Measurements from ENCODE around the gene SHISA5.
A peak's percentile ranks its signal among the peaks of the same experiment; 100 is the strongest.

DNA sequence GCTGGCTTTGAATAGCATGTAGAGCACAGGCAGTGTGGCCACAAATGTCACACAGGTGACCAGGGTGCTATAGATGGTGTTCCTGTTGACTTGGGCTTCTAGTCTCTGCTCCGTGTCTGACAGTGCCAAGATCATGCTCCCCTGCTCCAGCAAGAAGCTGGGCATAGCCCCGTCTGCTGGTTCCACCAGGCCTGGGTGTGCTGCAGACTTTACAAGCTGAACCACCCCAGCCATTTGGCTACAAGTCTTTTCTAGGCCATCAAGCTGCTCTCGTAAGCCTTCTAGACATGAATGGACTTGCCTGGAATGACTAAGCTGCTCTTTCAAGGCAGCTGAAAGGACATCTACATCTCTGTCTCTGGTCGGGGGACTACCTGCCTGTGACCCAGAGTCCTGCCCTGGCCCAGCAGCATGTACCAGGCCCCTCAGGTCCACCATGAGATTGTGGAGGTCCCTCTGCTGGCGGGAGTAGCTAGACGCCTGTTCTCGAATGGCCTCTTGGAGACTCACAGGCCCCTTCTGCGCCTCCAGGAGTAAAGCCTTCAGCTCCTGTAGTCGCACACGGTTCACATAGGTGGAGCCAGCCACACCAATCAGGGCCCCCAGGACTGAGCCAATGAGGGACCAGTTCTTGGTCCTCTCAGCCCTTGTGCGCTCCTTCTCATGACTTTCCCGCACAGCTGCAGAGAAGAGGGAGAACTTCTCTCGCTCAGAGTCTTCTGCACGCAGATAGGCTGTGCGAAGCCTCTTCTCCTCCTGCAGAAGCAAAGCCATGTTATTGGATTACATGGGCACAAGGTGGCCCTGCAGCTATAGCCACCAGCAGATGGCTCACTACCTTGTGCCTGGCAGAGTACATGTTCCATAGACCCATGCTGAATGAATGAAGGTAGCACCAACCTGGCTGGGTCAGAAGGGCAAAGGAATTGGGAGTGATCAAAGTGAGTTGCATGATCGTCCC, 71.3 kb downstream of the SHISA5 start:
- TF ChIP-seq, protein P1, sequence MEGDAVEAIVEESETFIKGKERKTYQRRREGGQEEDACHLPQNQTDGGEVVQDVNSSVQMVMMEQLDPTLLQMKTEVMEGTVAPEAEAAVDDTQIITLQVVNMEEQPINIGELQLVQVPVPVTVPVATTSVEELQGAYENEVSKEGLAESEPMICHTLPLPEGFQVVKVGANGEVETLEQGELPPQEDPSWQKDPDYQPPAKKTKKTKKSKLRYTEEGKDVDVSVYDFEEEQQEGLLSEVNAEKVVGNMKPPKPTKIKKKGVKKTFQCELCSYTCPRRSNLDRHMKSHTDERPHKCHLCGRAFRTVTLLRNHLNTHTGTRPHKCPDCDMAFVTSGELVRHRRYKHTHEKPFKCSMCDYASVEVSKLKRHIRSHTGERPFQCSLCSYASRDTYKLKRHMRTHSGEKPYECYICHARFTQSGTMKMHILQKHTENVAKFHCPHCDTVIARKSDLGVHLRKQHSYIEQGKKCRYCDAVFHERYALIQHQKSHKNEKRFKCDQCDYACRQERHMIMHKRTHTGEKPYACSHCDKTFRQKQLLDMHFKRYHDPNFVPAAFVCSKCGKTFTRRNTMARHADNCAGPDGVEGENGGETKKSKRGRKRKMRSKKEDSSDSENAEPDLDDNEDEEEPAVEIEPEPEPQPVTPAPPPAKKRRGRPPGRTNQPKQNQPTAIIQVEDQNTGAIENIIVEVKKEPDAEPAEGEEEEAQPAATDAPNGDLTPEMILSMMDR (IDR thresholded peaks at IDR 0.05 in 2 of 3, conservative IDR thresholded peaks at IDR 0.05 in 1 of 3; ENCODE audit: control insufficient read depth in 2 of 3, extremely low read depth in 1 of 3, insufficient read depth in 1 of 3, low read depth in 3 of 3, low read length in 3 of 3): peak in 2 of 3 experiments; percentile 18; a peak in 3 of 6 replicates
- TF ChIP-seq POLR2A (IDR thresholded peaks at IDR 0.05; ENCODE audit: low read depth, low read length) (no peak), EZH2 (IDR thresholded peaks at IDR 0.05; ENCODE audit: borderline replicate concordance, control insufficient read depth, low read depth, low read length) (no peak), POU2F2 (IDR thresholded peaks at IDR 0.05; ENCODE audit: borderline replicate concordance, low read depth, low read length) (no peak), KDM1A (IDR thresholded peaks at IDR 0.05; ENCODE audit: borderline replicate concordance) (no peak), FOS (IDR thresholded peaks at IDR 0.05; ENCODE audit: borderline replicate concordance, extremely low read depth, insufficient read length) (no peak), BRCA1 (IDR thresholded peaks at IDR 0.05; ENCODE audit: low read depth, low read length) (no peak), GABPA (IDR thresholded peaks at IDR 0.05; ENCODE audit: low read depth) (no peak)
- TF ChIP-seq, protein P2, sequence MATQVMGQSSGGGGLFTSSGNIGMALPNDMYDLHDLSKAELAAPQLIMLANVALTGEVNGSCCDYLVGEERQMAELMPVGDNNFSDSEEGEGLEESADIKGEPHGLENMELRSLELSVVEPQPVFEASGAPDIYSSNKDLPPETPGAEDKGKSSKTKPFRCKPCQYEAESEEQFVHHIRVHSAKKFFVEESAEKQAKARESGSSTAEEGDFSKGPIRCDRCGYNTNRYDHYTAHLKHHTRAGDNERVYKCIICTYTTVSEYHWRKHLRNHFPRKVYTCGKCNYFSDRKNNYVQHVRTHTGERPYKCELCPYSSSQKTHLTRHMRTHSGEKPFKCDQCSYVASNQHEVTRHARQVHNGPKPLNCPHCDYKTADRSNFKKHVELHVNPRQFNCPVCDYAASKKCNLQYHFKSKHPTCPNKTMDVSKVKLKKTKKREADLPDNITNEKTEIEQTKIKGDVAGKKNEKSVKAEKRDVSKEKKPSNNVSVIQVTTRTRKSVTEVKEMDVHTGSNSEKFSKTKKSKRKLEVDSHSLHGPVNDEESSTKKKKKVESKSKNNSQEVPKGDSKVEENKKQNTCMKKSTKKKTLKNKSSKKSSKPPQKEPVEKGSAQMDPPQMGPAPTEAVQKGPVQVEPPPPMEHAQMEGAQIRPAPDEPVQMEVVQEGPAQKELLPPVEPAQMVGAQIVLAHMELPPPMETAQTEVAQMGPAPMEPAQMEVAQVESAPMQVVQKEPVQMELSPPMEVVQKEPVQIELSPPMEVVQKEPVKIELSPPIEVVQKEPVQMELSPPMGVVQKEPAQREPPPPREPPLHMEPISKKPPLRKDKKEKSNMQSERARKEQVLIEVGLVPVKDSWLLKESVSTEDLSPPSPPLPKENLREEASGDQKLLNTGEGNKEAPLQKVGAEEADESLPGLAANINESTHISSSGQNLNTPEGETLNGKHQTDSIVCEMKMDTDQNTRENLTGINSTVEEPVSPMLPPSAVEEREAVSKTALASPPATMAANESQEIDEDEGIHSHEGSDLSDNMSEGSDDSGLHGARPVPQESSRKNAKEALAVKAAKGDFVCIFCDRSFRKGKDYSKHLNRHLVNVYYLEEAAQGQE (IDR thresholded peaks at IDR 0.05; ENCODE audit: low read depth, low read length): no peak
